ENCODE measurements around the gene TUBGCP2. TPM values are rescaled to one million over a fixed set of nuclear protein-coding genes. Genes with fewer than 3 reads are reported as not detected.

The TUBGCP2 gene
- total and polyA plus RNA-seq, 9 of the 15 experiments (the other 6 are each of a cell fraction or from before 2014, with no cell fraction given), result 4.3 to 56.6 (median 28.4) TPM

DNA sequence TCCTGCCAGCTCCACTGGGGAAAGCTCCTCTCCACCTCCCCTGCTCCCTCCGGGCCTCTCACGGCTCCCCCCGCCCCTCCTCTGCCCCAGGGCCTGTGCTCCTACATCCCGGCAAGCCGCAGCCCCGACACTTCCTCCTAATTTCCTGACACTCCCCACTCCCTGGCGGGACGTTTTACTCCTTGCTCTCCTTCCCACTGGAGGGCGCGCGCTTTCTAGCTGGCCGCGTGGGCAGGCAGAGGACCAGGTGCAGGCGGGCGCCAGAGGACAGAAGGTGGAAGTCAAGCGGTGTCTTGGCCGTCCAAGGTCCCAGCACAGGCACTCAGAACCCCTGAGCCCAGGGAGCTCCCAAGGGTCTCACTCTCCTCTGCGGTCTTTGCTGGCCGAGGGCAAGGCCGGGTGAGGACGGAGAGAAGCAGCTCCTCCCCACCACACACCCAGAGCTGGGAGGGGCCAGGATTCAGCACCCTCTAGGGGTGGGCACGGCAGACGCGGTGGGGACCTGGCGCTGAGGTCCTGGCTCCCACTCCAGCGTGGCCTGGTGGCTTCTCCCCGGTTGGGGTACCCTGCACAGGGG lies 51.1 kb downstream of the TUBGCP2 start (continued):
- TF ChIP-seq, protein P1, sequence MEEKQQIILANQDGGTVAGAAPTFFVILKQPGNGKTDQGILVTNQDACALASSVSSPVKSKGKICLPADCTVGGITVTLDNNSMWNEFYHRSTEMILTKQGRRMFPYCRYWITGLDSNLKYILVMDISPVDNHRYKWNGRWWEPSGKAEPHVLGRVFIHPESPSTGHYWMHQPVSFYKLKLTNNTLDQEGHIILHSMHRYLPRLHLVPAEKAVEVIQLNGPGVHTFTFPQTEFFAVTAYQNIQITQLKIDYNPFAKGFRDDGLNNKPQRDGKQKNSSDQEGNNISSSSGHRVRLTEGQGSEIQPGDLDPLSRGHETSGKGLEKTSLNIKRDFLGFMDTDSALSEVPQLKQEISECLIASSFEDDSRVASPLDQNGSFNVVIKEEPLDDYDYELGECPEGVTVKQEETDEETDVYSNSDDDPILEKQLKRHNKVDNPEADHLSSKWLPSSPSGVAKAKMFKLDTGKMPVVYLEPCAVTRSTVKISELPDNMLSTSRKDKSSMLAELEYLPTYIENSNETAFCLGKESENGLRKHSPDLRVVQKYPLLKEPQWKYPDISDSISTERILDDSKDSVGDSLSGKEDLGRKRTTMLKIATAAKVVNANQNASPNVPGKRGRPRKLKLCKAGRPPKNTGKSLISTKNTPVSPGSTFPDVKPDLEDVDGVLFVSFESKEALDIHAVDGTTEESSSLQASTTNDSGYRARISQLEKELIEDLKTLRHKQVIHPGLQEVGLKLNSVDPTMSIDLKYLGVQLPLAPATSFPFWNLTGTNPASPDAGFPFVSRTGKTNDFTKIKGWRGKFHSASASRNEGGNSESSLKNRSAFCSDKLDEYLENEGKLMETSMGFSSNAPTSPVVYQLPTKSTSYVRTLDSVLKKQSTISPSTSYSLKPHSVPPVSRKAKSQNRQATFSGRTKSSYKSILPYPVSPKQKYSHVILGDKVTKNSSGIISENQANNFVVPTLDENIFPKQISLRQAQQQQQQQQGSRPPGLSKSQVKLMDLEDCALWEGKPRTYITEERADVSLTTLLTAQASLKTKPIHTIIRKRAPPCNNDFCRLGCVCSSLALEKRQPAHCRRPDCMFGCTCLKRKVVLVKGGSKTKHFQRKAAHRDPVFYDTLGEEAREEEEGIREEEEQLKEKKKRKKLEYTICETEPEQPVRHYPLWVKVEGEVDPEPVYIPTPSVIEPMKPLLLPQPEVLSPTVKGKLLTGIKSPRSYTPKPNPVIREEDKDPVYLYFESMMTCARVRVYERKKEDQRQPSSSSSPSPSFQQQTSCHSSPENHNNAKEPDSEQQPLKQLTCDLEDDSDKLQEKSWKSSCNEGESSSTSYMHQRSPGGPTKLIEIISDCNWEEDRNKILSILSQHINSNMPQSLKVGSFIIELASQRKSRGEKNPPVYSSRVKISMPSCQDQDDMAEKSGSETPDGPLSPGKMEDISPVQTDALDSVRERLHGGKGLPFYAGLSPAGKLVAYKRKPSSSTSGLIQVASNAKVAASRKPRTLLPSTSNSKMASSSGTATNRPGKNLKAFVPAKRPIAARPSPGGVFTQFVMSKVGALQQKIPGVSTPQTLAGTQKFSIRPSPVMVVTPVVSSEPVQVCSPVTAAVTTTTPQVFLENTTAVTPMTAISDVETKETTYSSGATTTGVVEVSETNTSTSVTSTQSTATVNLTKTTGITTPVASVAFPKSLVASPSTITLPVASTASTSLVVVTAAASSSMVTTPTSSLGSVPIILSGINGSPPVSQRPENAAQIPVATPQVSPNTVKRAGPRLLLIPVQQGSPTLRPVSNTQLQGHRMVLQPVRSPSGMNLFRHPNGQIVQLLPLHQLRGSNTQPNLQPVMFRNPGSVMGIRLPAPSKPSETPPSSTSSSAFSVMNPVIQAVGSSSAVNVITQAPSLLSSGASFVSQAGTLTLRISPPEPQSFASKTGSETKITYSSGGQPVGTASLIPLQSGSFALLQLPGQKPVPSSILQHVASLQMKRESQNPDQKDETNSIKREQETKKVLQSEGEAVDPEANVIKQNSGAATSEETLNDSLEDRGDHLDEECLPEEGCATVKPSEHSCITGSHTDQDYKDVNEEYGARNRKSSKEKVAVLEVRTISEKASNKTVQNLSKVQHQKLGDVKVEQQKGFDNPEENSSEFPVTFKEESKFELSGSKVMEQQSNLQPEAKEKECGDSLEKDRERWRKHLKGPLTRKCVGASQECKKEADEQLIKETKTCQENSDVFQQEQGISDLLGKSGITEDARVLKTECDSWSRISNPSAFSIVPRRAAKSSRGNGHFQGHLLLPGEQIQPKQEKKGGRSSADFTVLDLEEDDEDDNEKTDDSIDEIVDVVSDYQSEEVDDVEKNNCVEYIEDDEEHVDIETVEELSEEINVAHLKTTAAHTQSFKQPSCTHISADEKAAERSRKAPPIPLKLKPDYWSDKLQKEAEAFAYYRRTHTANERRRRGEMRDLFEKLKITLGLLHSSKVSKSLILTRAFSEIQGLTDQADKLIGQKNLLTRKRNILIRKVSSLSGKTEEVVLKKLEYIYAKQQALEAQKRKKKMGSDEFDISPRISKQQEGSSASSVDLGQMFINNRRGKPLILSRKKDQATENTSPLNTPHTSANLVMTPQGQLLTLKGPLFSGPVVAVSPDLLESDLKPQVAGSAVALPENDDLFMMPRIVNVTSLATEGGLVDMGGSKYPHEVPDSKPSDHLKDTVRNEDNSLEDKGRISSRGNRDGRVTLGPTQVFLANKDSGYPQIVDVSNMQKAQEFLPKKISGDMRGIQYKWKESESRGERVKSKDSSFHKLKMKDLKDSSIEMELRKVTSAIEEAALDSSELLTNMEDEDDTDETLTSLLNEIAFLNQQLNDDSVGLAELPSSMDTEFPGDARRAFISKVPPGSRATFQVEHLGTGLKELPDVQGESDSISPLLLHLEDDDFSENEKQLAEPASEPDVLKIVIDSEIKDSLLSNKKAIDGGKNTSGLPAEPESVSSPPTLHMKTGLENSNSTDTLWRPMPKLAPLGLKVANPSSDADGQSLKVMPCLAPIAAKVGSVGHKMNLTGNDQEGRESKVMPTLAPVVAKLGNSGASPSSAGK (IDR thresholded peaks at IDR 0.05), result peak; percentile 57; the same call in 1 of the 2 replicates
- TF ChIP-seq ILF3 (IDR thresholded peaks at IDR 0.05; ENCODE audit: borderline replicate concordance) (no peak), DNMT1 (IDR thresholded peaks at IDR 0.05) (no peak), KLF6 (CRISPR knock-in tag; IDR thresholded peaks at IDR 0.05; ENCODE audit: borderline replicate concordance) (no peak), ETV1 (tag; conservative IDR thresholded peaks at IDR 0.05; ENCODE audit: low read depth) (no peak), ZNF282 (CRISPR knock-in tag; IDR thresholded peaks at IDR 0.05) (no peak), ZNF778 (CRISPR knock-in tag; IDR thresholded peaks at IDR 0.05) (no peak), DIDO1 (tag; IDR thresholded peaks at IDR 0.05; ENCODE audit: low read depth) (no peak)
- TF ChIP-seq, protein P2, sequence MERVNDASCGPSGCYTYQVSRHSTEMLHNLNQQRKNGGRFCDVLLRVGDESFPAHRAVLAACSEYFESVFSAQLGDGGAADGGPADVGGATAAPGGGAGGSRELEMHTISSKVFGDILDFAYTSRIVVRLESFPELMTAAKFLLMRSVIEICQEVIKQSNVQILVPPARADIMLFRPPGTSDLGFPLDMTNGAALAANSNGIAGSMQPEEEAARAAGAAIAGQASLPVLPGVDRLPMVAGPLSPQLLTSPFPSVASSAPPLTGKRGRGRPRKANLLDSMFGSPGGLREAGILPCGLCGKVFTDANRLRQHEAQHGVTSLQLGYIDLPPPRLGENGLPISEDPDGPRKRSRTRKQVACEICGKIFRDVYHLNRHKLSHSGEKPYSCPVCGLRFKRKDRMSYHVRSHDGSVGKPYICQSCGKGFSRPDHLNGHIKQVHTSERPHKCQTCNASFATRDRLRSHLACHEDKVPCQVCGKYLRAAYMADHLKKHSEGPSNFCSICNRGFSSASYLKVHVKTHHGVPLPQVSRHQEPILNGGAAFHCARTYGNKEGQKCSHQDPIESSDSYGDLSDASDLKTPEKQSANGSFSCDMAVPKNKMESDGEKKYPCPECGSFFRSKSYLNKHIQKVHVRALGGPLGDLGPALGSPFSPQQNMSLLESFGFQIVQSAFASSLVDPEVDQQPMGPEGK (CRISPR knock-in tag; IDR thresholded peaks at IDR 0.05; ENCODE audit: borderline replicate concordance), result no peak
- TF ChIP-seq, protein P3, sequence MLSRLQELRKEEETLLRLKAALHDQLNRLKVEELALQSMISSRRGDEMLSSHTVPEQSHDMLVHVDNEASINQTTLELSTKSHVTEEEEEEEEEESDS (CRISPR knock-in tag; IDR thresholded peaks at IDR 0.05), result no peak
- TF ChIP-seq, protein P4, sequence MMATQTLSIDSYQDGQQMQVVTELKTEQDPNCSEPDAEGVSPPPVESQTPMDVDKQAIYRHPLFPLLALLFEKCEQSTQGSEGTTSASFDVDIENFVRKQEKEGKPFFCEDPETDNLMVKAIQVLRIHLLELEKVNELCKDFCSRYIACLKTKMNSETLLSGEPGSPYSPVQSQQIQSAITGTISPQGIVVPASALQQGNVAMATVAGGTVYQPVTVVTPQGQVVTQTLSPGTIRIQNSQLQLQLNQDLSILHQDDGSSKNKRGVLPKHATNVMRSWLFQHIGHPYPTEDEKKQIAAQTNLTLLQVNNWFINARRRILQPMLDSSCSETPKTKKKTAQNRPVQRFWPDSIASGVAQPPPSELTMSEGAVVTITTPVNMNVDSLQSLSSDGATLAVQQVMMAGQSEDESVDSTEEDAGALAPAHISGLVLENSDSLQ (IDR thresholded peaks at IDR 0.05), result no peak
- TF ChIP-seq, protein P5, sequence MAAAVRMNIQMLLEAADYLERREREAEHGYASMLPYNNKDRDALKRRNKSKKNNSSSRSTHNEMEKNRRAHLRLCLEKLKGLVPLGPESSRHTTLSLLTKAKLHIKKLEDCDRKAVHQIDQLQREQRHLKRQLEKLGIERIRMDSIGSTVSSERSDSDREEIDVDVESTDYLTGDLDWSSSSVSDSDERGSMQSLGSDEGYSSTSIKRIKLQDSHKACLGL (CRISPR knock-in tag; IDR thresholded peaks at IDR 0.05; ENCODE audit: borderline replicate concordance, poor library complexity, severe bottlenecking), result no peak
